ELF-1 (cell line): ENCODE results near the gene MPDZ.

Experiments used
- DNase-seq: peaks from one replicate; pipeline ENCODE4 v3.0.0-alpha.2; 2016; ENCODE audit warnings: low read depth, low spot score

Gene MPDZ

DNA sequence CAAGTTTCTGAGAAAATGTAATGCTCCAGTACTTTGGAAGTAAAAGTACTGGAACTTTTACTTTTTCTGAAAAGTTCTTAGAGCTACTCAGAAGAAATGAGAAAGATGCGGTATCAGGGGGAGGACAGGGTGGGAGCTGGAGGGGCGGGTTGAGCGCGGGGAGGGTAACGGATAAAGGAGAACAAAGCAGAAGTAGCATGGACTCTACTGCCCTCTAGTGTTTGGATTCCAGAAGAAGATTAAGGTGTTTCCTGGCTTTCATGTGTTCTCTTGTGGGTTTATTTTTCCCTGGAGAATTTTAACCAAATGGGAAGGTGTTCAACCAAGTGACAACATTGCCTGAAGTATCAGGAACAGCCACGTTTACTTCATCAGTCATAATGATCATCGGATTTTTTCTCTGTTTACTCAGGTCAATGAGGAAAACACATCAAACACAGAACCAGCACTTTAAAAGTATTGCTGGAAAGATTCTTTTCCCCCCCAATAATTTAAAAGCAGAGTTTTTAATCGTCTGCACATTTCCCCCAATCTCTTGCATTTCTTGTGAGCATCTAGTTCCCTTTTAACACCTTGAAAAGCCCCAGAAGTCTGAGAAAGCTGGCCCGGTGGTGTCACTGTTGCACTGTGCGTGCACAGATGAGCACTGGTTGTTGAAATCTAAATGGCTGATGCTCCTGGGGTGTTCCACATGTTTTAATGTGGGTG, 190.6 kb downstream of the MPDZ start:
- peak; percentile 55 for DNase-seq

DNA sequence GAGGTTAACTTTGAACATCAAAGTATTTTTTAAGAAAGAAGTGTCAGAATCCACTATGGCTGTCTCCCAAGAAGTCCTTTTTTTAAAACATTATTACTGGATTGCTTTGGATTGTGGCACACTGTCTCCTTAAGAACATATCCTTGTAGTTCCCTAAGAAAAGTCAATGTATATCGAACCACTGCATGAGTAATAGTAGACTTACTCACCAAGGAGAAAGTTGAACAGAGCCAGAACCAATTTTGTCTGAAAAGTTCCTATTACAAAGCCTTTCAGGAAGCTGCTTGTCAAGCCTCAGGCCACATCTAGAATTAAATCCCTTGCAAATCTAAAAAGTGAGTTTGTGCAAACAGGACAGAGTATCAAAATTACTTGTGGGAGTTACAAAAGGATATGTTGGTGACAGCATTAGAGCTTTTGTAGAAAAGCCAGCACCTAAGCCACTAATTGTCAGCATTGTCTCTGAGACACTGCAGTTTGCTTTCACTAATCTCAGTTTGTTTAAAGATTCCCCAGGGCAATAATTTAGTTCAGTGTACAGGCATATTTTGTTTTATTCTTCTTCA, 195.4 kb downstream of the MPDZ start:
- DNase-seq = no peak

DNA sequence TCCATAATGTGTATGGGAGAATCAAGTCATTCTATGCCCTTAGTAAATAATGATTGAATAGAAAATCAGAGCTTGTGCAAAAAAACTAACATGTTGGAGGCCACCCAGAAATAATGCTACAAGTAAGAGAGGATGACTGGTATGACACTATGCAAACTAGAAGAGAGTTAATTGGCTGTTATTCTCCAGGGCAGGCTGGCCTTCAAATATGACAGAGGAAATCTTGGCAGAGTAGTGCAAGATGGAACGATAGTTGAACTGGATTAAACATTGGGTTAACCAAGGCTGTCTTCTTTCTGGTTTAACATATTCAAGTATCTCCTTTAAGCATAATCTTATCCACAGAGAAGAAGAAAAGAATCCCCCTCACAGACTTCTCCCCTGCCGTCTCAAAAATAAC, 196.1 kb downstream of the MPDZ start:
- no peak for DNase-seq

DNA sequence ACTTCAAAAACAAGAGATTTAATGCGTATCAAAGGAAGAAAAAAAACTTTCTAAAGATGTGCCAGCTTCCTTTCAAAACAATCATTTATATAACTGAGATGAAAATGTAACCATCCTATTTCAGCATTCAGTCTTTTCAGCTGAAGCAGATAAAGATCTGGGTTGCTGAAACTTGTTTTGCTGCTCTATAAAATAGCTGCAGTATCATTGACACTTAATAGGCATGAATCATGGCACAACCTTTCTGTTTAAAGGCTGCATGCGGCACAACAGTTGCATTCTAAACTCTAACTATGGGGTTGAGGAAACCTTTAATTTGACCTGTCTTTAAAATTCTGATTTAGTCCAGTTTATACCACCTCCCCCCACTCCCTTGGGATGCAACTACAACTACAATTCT, 196.7 kb downstream of the MPDZ start:
- no peak for DNase-seq

DNA sequence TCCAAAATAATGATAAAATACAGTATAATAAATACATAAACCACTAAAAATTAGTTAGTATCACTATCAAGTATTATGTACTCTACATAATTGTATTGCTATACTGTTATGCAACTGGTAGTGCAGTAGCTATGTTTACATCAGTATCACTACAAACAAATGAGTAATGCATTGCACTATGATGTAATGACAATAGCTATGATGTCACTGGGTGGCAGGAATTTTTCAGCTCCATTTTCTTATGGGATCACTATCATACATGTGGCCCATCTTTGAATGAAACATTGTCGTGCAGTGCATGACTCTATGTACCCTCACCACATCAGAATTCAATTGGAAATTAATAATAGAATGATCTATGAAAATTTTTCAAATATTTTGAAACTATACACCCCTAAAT, 201.3 kb downstream of the MPDZ start:
- no peak for DNase-seq

DNA sequence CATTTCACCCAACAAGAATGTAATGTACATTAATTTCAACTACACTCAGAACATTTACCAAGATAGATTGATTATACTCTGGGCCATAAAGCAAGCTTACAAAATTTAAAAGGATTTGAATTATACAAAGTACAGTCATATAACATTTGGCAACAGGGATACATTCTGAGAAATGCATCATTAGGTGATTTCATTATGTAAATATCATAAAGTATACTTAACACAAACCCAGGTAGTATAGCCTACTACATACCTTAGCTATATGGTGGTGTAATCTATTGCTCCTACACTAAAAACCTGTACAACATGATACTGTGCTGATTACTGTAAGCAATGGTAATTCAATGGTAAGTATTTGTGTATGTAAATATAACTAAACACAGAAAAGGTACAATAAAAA, 202.9 kb downstream of the MPDZ start:
- no peak for DNase-seq

DNA sequence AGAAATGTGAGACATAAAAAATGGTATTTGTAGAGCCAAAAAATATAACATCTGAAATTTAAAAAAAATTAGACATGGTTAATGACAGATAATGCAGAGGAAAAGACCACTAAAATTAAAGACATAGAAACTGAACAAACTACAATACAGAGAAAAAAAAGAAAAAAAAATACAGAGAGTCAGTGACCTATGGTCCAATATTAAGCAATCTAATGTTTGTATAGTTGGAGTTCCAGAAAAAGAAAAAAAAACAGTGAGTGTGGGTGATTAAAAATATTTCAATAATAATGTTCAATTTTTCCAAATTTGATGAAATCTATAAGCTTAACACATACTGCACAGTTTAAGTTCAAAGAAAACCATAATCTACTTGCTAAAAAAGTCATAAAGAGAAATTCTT, 207.6 kb downstream of the MPDZ start:
- DNase-seq = no peak

DNA sequence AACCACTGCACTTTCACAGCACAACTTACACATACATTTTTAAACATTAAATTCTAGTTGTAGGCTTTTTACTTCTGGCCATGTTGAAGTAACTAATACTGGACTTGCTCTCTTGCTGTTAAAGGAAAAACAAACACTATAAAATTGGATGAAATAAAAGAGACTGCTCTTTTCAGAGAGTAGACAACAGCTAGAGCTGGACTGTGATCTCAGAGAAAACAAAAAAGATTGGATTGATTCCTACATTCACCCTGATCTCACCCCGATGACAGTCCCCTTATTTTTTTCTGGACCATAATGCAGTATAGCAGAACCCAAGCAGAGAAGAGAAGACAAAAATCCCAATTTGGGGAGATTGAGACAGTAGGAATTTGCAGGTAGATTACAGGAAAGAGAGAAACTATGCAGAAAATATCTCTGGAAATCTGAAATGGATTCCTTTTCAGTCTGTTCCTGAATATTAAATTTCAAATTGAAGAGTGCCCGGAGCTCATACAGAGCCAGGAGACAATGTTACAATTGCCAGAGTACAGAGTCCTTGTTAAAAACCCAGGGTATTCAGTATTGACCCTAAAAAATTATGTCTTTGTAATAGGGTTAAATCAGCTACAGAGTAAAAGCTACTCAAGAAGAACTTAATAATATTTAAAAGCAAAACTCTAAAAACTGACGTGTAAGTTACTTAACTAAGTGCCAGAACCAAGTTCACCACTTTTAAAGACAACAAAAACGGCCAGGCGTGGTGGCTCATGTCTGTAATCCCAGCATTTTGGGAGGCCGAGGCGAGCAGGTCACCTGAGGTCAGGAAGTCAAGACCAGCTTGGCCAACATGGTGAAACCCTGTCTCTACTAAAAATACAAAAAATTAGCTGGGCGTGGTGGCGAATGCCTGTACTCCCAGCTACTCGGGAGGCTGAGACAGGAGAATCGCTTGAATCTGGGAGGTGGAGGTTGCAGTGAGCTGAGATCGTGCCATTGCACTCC, 208.6 kb downstream of the MPDZ start:
- DNase-seq = no peak

DNA sequence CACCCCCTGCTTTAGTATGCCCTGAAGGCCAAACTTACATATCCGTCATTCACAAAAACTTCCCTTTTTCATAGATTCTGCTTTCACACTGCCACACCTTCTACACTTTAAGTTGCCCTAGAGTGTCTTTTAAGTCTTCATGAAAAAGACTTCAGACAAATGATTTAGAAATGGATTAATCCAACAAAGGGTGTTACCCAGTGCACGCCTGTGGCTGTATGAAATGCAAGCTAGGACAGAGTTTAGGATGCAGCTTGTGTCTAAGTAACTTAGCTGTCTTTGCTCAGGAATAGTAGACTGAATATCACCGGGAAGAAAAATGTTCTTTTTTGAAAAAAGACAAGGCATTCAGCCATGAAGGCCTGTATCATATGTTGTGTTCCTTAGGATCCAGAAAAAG, 210.0 kb downstream of the MPDZ start:
- DNase-seq = no peak

DNA sequence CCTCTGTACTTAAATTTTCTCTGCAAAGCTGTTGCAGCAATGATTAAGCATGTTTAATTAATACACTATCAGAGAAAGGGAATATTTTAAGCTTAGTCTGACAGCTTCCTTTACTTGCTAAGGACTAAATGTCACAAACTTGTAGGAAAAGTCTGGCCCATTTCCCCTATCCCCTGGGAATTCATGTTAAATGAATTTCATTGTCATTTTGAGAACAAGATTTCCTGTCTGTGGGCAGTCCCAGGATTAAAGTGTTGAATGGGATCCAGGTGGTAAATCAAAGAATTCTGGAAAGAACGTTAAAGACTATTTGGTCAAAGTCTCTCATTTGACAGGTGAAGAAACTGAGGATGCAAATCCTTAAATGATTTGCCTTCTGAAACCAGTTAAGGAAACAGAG, 214.8 kb downstream of the MPDZ start:
- DNase-seq = no peak

DNA sequence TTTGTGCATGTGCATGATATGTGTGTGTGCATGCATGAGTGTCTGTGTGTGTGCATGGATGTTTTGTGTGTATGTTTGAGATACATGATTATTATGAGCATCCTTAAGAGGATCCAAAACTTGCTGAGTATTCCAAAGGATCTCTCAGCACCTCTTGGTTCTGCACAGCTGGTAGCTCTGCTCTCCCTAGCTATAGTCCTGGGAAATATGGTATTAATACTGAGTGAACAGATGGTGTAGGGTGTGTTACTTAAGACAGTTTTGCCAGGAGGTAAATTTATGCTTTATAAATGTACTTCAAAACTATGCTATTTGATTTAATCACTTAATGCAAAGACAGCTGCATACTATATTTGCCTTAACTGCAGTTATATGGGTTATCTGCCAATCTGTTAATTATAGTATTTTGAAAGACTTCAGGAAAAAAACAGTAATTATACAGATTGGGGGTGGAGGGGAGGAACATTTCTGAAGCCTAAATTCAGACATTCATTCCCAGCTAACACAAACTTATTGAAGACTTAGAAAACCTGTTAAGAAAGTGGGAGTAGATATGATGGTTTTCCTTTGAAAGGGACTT, 215.5 kb downstream of the MPDZ start:
- DNase-seq = no peak

DNA sequence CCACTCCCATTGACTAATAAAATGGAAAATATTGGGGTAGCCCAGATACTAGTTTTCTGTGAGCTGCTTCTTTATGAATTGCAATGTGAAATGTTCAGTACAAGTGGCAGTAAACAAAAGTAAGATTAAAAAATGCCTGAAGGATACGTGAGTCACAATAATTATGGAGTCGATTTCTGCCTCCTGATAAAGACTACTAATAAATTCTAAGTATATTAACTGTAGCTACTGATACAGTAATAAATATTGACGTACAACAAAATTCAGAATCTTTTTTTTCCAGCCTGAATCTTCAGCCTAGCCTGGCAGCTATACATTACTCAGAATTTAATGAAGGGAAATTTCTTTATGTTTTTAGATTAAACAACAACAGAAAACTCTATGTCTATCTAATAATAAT, 218.1 kb downstream of the MPDZ start:
- no peak for DNase-seq
